G401 (cell line): ENCODE results near the gene TMEM163. TPM values are rescaled to one million over a fixed set of nuclear protein-coding genes. Genes with fewer than 3 reads are reported as not detected.
"Not testable (repeated sequence)": the region's sequence is repeated elsewhere in the genome, so short reads cannot be mapped to it uniquely, and the experiment has no call there.

ENCODE experiments used
- DNase-seq: peaks from one replicate; pipeline ENCODE4 v3.0.0-alpha.2; 2015; ENCODE audit warnings: low spot score
- in situ Hi-C: cut with HindIII; loops from 2 replicates; pipeline ENCODE4 v1.10.0; 2016; ENCODE audit warnings: low sequenced_read_pairs, mixed read lengths
- total RNA-seq: library from RNA; depleted of rRNA; stranded (reverse); fragments of >200 nt; shearing (Covaris generic); gene quantifications from 2 replicates; pipeline ENCODE4 v1.2.3, GENCODE V29; 2014

TMEM163 gene
- total RNA-seq, 1 experiment from 2014 or later: not detected

- no peak for DNase-seq
- in situ Hi-C loops: no loop called here
Observed at GRCh38 chr2:134567666-134568065, 151.1 kb downstream of the TMEM163 start.

- in situ Hi-C loops, DNase-seq: not testable (repeated sequence)
Observed at GRCh38 chr2:134564955-134565354, 153.8 kb downstream of the TMEM163 start.

GRCh38 chr2:134564549-134564948, 154.3 kb downstream of the TMEM163 start:
- DNase-seq: no peak
- in situ Hi-C loops: no loop called here

- in situ Hi-C loops: no loop called here
- peak; percentile 78 for DNase-seq
Observed at GRCh38 chr2:134558208-134558830, 160.5 kb downstream of the TMEM163 start.

- in situ Hi-C loops: no loop called here
- no peak for DNase-seq
Observed at GRCh38 chr2:134555411-134555810, 163.4 kb downstream of the TMEM163 start.

- in situ Hi-C loops: no loop called here
- no peak for DNase-seq
Observed at GRCh38 chr2:134553657-134554056, 165.1 kb downstream of the TMEM163 start.

- in situ Hi-C loops: no loop called here
- DNase-seq: no peak
Observed at GRCh38 chr2:134550566-134551164, 168.1 kb downstream of the TMEM163 start.

GRCh38 chr2:134549104-134549503, 169.7 kb downstream of the TMEM163 start:
- no peak for DNase-seq

GRCh38 chr2:134540990-134541389, 177.8 kb downstream of the TMEM163 start:
- in situ Hi-C loops: no loop called here

More at GRCh38 chr2:134549104-134549503, 169.7 kb downstream of the TMEM163 start:
- in situ Hi-C loops: no loop called here

GRCh38 chr2:134539981-134540380, 178.8 kb downstream of the TMEM163 start:
- DNase-seq: peak; percentile 54
- in situ Hi-C loops: no loop called here

More at GRCh38 chr2:134540990-134541389, 177.8 kb downstream of the TMEM163 start:
- DNase-seq: peak; percentile 71

GRCh38 chr2:134537702-134538101, 181.1 kb downstream of the TMEM163 start:
- in situ Hi-C loops: no loop called here
- DNase-seq: no peak

- in situ Hi-C loops: no loop called here
- no peak for DNase-seq
Observed at GRCh38 chr2:134537121-134537520, 181.7 kb downstream of the TMEM163 start.

GRCh38 chr2:134536296-134536695, 182.5 kb downstream of the TMEM163 start:
- in situ Hi-C loops: no loop called here
- peak; percentile 92 for DNase-seq

GRCh38 chr2:134532537-134532936, 186.3 kb downstream of the TMEM163 start:
- DNase-seq: no peak
- in situ Hi-C loops: no loop called here

GRCh38 chr2:134527381-134527780, 191.4 kb downstream of the TMEM163 start:
- no peak for DNase-seq
- in situ Hi-C loops: no loop called here

- peak; percentile 79 for DNase-seq
- in situ Hi-C loops: no loop called here
Observed at GRCh38 chr2:134522496-134523455, 196.0 kb downstream of the TMEM163 start.

GRCh38 chr2:134518101-134518500, 200.7 kb downstream of the TMEM163 start:
- in situ Hi-C loops: no loop called here
- DNase-seq: no peak

- in situ Hi-C loops: no loop called here
- no peak for DNase-seq
Observed at GRCh38 chr2:134515137-134515536, 203.7 kb downstream of the TMEM163 start.

GRCh38 chr2:134513465-134513804, 205.4 kb downstream of the TMEM163 start:
- no peak for DNase-seq
- in situ Hi-C loops: no loop called here
